Suprapubic skin (tissue), 4 donors: ENCODE results near the gene IL19.

Source experiments
- POLR2A ChIP-seq, 2 donors: fragments of 450-650 bp; IDR thresholded peaks; one replicate each; pipeline ENCODE4 v1.6.1; 2017; ENCODE audit warnings: antibody characterized with exemption in 2 of 2, mild to moderate bottlenecking in 2 of 2, moderate library complexity in 2 of 2
- POLR2AphosphoS5 ChIP-seq, 3 donors: sonication (generic); formaldehyde crosslinking; IDR thresholded peaks; one replicate each; pipeline ENCODE4 v1.6.1; 2017; ENCODE audit warnings: antibody characterized with exemption in 3 of 3
- TF ChIP-seq, protein P1 (sequence below), 2 donors: fragments of 200-600 bp in 1 of 2; fragments of 450-650 bp in 1 of 2; sonication (generic) in 1 of 2; IDR thresholded peaks; one replicate each; pipeline ENCODE4 v1.5.1; 2016 to 2019; ENCODE audit warnings: antibody characterized with exemption in 2 of 2, mild to moderate bottlenecking in 1 of 2, moderate library complexity in 1 of 2

DNA sequence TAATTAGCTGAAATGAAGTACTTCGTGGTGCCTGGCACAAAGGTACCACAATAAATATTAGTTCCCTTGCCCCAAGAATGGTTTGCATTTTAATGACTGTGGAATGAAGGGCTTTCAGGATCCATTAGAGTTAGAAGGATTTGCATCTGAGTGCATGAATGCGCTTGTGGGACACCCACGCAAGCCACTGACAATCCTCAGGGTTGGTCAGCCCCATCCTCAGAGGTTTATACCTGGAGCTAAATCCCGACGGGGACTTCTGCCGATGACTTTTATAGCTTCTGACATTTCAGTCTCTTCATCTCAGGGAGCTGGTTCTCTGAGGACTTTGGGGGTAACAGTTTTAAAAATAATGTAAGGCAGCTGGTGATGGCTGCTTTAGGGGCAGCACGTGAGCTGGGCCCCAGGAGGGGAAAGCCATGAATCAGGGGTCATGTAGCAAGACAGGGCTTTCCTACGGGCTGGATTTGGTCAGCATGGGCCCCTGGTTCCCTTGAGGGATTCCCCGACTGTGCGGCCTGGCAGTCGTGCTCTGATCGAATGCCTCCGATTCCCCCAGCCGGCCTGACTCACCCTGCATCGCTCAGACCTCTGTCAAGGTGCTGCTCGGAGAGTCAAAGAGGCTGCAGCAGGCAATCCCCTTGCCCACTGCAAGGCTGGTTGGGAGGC is 22.5 kb downstream of the IL19 start:
- TF ChIP-seq POLR2A (IDR thresholded peaks at IDR 0.05): no peak
- TF ChIP-seq, protein P1, sequence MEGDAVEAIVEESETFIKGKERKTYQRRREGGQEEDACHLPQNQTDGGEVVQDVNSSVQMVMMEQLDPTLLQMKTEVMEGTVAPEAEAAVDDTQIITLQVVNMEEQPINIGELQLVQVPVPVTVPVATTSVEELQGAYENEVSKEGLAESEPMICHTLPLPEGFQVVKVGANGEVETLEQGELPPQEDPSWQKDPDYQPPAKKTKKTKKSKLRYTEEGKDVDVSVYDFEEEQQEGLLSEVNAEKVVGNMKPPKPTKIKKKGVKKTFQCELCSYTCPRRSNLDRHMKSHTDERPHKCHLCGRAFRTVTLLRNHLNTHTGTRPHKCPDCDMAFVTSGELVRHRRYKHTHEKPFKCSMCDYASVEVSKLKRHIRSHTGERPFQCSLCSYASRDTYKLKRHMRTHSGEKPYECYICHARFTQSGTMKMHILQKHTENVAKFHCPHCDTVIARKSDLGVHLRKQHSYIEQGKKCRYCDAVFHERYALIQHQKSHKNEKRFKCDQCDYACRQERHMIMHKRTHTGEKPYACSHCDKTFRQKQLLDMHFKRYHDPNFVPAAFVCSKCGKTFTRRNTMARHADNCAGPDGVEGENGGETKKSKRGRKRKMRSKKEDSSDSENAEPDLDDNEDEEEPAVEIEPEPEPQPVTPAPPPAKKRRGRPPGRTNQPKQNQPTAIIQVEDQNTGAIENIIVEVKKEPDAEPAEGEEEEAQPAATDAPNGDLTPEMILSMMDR (IDR thresholded peaks at IDR 0.05): no peak
- TF ChIP-seq POLR2AphosphoS5 (IDR thresholded peaks at IDR 0.05): no peak
